ENCODE data around the gene B3GNT4. TPM values are rescaled to one million over a fixed set of nuclear protein-coding genes. Genes with fewer than 3 reads are reported as not detected.

B3GNT4 gene
- total and polyA plus RNA-seq, 2 donors (not counting 3 experiments of a cell fraction or from before 2014, with no cell fraction given): 0.11 to 0.31 TPM

GRCh38 chr12:122207391-122207790 lies 3.9 kb downstream of the B3GNT4 start:
- CTCF ChIA-PET: no interaction called here
- H3K9me3 ChIP-seq (replicated peaks; ENCODE audit: control insufficient read depth, insufficient read depth, low read length): no peaks in the 10 kb centered on the region
- TF ChIP-seq POLR2A (IDR thresholded peaks at IDR 0.05; ENCODE audit: low read depth, low read length) (no peak), CTCF (IDR thresholded peaks at IDR 0.05; ENCODE audit: extremely low read depth in 1 of 2, insufficient read depth in 1 of 2, low read depth in 1 of 2, low read length in 2 of 2) (no peak), GATA2 (IDR thresholded peaks at IDR 0.05; ENCODE audit: insufficient read depth, insufficient read length, low read depth, low read length) (no peak), JUN (IDR thresholded peaks at IDR 0.05; ENCODE audit: borderline replicate concordance, insufficient read depth, insufficient read length, low read depth) (no peak), FOS (IDR thresholded peaks at IDR 0.05; ENCODE audit: borderline replicate concordance, insufficient read depth, low read length) (no peak), MAX (IDR thresholded peaks at IDR 0.05; ENCODE audit: insufficient read depth, insufficient read length) (no peak), EZH2 (IDR thresholded peaks at IDR 0.05; ENCODE audit: borderline replicate concordance, low read depth, low read length, severe bottlenecking) (no peak), POLR2AphosphoS5 (IDR thresholded peaks at IDR 0.05; ENCODE audit: insufficient read depth, low read depth, low read length) (no peak), MYC (IDR thresholded peaks at IDR 0.05; ENCODE audit: low read depth, low read length) (no peak)
- no peaks in the 10 kb centered on the region for H3K9me1 ChIP-seq (replicated peaks; ENCODE audit: control insufficient read depth, extremely low read depth, insufficient read depth, low read length)
- dilution Hi-C loops (cut with MboI; ENCODE audit: extremely low pct_ligation_motif_present, low sequenced_read_pairs): no loop called here
- no peak overlapping the region for H3K4me2 ChIP-seq (ENCODE audit: insufficient read depth, low read length)
- no peak overlapping the region for H3K4me3 ChIP-seq (replicated peaks in 1 of 3; ENCODE audit: insufficient read depth in 1 of 3, low read depth in 1 of 3, low read length in 3 of 3)
- H3K4me1 ChIP-seq (ENCODE audit: control insufficient read depth, extremely low read depth, insufficient read depth, low read length): peaks cover 8% of the 10 kb centered on the region
- no peak for DNase-seq (ENCODE audit: low read depth, low spot score)
- H3K27ac ChIP-seq (ENCODE audit: insufficient read depth, low read depth, low read length): no peak overlapping the region
- POLR2A ChIA-PET: no interaction called here
- no peaks in the 10 kb centered on the region for H4K20me1 ChIP-seq (replicated peaks; ENCODE audit: control insufficient read depth, extremely low read depth, insufficient read depth, low read length)
- no TSS peak for BruUV-seq (replicated peaks)
- intact Hi-C loops (cut with micrococcal nuclease): no loop called here
- FAIRE-seq: no peak
- peaks cover 14 to 16% of the 10 kb centered on the region in 2 experiments for H3K36me3 ChIP-seq (ENCODE audit: control insufficient read depth in 2 of 2, extremely low read depth in 1 of 2, insufficient read depth in 2 of 2, low read length in 2 of 2)
- no peak overlapping the region for H3K9ac ChIP-seq (replicated peaks; ENCODE audit: extremely low read depth, insufficient read depth, low read length)
- no peaks in the 10 kb centered on the region for H3K79me2 ChIP-seq (ENCODE audit: control insufficient read depth, insufficient read depth, low read length)
- H2AFZ ChIP-seq (ENCODE audit: low read depth, low read length): no peak overlapping the region
- H3K27me3 ChIP-seq (ENCODE audit: control insufficient read depth in 2 of 2, insufficient read depth in 2 of 2, low read length in 2 of 2): peaks cover 9 to 18% of the 10 kb centered on the region in 2 experiments
